Osteocyte (in vitro differentiated cells): ENCODE results near the gene SLC17A9. TPM values are rescaled to one million over a fixed set of nuclear protein-coding genes. Genes with fewer than 3 reads are reported as not detected.

Experiments
- DNase-seq: peaks from one replicate; pipeline ENCODE4 v3.0.0; 2021; ENCODE audit warnings: mixed read lengths; ENCODE audit not compliant: unreplicated experiment; ENCODE audit errors: extremely low spot score
- H3K27ac Mint-ChIP-seq: one replicate; pipeline ENCODE4 v1.8.0; 2021; ENCODE audit warnings: mild to moderate bottlenecking, mixed read lengths; ENCODE audit not compliant: unreplicated experiment
- H3K27me3 Mint-ChIP-seq: one replicate; pipeline ENCODE4 v1.8.0; 2021; ENCODE audit warnings: mixed read lengths; ENCODE audit not compliant: unreplicated experiment
- H3K36me3 Mint-ChIP-seq: one replicate; pipeline ENCODE4 v1.8.0; 2021; ENCODE audit warnings: mixed read lengths; ENCODE audit not compliant: unreplicated experiment
- H3K4me1 Mint-ChIP-seq: one replicate; pipeline ENCODE4 v1.8.0; 2021; ENCODE audit warnings: mixed read lengths; ENCODE audit not compliant: unreplicated experiment
- H3K4me3 Mint-ChIP-seq: one replicate; pipeline ENCODE4 v1.8.0; 2021; ENCODE audit warnings: mild to moderate bottlenecking, moderate library complexity, mixed read lengths; ENCODE audit not compliant: unreplicated experiment
- H3K9me3 Mint-ChIP-seq: one replicate; pipeline ENCODE4 v1.8.0; 2021; ENCODE audit warnings: mixed read lengths; ENCODE audit not compliant: unreplicated experiment
- CTCF ChIP-seq: fragments of 200-600 bp; sonication (generic); IDR thresholded peaks from 2 replicates; pipeline ENCODE4 v1.5.0; 2021; ENCODE audit warnings: antibody characterized with exemption, mild to moderate bottlenecking, moderate library complexity
- total RNA-seq: library from RNA; stranded (reverse); gene quantifications from 2 replicates; pipeline ENCODE4 v1.2.1, GENCODE V29; 2021

The SLC17A9 gene
- total RNA-seq, 1 donor from 2014 or later: not detected

- H3K27me3 Mint-ChIP-seq: peaks cover 50% of the 10 kb centered on the region
- TF ChIP-seq CTCF: no peak
- no peaks in the 10 kb centered on the region for H3K9me3 Mint-ChIP-seq
Observed at GRCh38 chr20:62979876-62980373, 27.4 kb downstream of the SLC17A9 start.

DNA sequence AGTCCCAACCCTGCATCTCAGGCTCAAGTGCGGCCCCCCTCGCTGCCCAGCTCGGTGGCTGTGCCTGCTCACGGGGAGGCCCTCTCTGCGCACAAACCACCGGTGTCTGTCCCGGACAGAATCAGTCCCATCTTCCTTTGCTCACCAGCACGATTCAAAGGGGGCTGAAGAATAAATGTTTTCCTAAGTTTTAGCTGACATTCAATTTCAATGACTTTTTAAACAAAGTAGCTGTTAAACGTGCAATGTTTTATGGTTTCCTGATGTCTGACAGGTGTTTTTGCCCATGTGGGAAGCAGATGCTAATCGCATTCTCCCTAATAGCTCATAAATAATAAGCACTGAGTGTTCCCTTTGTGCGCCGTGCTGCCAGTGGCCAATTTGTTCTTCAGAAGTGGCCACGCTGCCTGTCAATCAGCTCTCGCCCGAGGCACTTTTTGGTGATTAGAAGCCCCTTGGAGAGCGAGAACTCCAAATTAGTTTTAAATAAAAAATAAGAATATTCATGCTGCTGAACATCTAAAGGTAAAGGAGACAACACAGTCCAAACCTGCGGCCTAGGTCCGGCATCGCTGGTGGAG lies 28.0 kb downstream of the SLC17A9 start:
- Mint-ChIP-seq H3K27ac (no peak overlapping the region), H3K9me3 (no peaks in the 10 kb centered on the region), H3K36me3 (no peaks in the 10 kb centered on the region), H3K27me3 (peaks cover 50% of the 10 kb centered on the region), H3K4me1 (no peaks in the 10 kb centered on the region), H3K4me3 (no peak overlapping the region)
- DNase-seq: no peak
- TF ChIP-seq CTCF: no peak

More at GRCh38 chr20:62979876-62980373, 27.4 kb downstream of the SLC17A9 start:
- H3K36me3 Mint-ChIP-seq: no peaks in the 10 kb centered on the region
- H3K27ac Mint-ChIP-seq: no peak overlapping the region
- H3K4me1 Mint-ChIP-seq: no peaks in the 10 kb centered on the region
- no peak for DNase-seq
- no peak overlapping the region for H3K4me3 Mint-ChIP-seq

DNA sequence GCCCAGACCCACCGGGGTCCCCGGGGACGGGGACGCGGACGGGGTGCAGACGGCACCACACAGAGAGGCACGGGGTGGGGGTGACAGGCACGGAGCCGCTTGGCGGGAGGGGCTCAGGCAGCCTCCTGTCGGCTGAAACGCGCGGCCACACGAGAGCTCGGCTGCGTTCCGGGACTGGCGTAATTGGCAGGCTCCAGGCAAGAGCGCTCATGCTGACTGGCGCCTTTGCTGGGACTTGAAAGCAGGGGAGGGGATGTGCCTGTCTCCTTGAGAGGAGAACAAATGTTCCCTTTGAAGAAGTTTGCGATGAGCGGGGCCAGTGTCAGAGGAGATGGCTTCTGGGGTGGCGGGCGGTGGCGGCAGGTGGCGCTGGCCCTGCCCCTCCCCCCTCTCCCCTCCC lies 28.5 kb downstream of the SLC17A9 start:
- H3K36me3 Mint-ChIP-seq: no peaks in the 10 kb centered on the region
- TF ChIP-seq CTCF: no peak
- no peak overlapping the region for H3K27ac Mint-ChIP-seq
- no peaks in the 10 kb centered on the region for H3K4me1 Mint-ChIP-seq
- peaks cover 50% of the 10 kb centered on the region for H3K27me3 Mint-ChIP-seq
- no peak overlapping the region for H3K4me3 Mint-ChIP-seq
- no peak for DNase-seq
- H3K9me3 Mint-ChIP-seq: no peaks in the 10 kb centered on the region

- no peak for TF ChIP-seq CTCF
- no peaks in the 10 kb centered on the region for H3K36me3 Mint-ChIP-seq
- H3K4me3 Mint-ChIP-seq: no peak overlapping the region
- peaks cover 45% of the 10 kb centered on the region for H3K27me3 Mint-ChIP-seq
- H3K4me1 Mint-ChIP-seq: no peaks in the 10 kb centered on the region
- H3K9me3 Mint-ChIP-seq: no peaks in the 10 kb centered on the region
- no peak overlapping the region for H3K27ac Mint-ChIP-seq
- DNase-seq: no peak
Observed at GRCh38 chr20:62982124-62983075, 29.9 kb downstream of the SLC17A9 start.

GRCh38 chr20:62983210-62983609 lies 30.7 kb downstream of the SLC17A9 start:
- Mint-ChIP-seq H3K36me3 (no peaks in the 10 kb centered on the region), H3K4me1 (no peaks in the 10 kb centered on the region), H3K27me3 (peaks cover 45% of the 10 kb centered on the region), H3K9me3 (no peaks in the 10 kb centered on the region), H3K4me3 (no peak overlapping the region), H3K27ac (no peak overlapping the region)
- no peak for DNase-seq
- no peak for TF ChIP-seq CTCF
